ENCODE data around the gene DPF3.

DPF3 gene

DNA sequence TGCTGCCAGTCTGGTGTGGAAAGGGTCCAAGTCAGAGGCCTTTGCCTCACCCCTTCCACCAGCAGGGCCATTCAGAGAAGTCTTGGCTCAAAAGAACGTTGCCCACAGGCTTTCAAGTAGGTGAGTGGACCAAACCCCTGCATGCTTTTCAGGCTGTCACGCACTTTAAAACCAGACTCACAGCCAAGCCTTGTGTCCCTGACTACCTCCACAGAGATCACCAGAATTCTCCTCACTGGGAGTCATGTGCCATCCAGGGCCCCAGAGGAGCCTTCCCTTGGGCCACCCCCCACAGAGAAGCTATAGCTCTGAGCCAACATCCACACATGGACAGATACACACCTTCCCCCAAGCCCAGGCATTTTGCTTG, 283.1 kb downstream of the DPF3 start:
- DNase-seq: no peak

DNA sequence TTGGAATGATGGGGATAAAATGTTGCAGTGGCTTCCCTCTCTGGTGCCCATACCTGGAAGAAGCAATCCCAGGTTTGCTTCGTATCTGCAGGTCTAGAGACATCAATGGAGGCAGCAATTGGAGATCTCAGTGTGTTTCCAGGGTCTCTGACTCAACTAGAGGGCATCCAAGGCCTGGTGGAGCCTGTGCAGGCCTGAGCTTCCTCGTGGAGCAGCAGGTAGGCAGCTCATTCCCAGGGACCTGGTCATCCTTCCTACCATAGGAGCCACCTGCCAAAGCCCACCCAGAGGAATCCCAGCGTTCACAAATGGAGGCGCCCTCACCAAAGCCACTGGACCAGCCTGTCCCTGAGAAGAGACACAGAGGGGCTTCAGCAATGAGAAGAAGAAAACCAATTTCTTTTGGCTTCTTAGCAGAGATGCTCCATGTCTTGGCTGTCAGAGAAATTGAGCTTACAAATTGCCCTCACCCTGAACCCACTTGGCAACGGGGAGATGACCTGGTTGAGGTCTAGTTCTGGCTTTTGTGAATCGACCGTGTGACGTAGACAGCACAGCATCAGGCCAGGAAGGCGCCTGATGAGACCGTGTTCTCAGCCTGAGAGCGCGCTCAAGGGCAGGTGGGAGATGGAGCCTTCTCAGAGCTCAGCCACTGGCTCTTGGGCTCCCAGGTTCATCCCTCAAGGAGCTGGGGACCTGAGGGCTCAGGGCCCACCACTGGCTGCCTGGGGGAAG, 283.6 kb downstream of the DPF3 start:
- no peak for DNase-seq

DNA sequence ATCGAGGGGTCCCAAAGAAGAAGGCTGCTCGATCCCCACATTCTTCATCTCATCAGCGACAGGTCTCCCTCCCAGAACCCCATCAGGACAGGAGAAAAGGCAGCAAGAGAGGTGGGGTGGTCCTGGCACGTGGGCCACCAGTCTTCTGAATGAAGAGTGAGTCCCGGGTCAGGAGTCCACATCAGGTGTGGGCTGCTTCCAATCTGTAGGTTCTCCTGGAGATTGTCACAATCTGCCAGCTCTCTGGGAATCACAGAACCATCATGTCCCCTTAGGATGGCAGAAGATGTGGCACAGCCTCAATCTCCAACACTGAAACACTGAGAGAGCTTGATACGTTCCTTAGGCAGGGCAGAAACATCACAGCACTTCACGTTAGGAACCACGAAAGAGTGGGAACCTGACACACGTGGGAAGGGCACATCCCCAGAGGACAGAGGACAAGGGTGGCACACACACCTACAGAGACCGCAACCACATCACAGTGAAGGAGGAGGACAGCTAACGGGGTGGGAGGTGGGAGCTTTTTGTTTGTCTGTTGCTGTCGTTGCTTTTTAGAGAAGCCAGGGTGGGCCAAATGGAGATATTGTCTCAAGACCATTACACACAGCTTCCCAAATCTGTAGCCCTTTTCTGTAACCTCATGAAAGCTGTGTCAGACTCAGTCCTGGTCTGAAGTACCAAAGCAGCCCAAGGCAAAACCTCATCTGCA, 284.5 kb downstream of the DPF3 start:
- DNase-seq: no peak

DNA sequence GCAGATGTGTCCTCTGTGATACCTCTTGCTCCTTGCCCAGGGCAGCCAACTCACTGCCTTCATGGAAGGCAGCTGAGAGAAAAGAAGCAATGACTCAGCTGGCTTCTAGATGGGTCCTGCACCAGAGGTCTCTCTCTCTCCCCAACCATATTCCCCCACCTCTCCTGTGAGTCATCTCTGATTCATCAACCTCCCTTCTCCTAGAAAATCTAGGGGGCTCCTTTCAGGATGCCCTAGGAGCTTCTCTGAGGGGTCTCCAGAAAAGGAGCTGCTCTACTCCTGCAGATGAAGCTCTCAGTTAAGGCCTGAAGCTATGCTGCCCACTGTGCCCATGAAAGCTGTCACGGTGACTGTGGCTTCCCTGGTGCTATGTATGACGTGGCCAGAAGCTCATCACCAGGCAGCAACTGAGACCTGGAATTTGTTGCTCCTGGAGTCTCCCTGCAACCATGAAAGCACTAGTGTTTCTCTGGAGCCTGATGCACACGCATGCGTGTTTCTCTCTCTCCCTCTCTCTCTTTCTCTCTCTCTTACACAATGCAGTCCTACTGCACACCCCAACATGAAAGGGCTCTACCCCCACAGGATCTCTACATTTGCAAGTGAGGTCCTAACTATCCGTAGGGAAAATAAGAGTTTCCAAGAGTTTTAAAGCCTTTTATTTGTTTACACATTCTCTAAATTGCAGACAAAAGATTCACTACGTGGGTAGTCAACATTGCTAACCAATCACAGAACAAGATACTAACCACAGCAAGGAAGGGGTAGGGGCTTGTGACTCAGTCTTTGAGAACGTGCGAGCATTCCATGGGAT, 285.3 kb downstream of the DPF3 start:
- DNase-seq: no peak

DNA sequence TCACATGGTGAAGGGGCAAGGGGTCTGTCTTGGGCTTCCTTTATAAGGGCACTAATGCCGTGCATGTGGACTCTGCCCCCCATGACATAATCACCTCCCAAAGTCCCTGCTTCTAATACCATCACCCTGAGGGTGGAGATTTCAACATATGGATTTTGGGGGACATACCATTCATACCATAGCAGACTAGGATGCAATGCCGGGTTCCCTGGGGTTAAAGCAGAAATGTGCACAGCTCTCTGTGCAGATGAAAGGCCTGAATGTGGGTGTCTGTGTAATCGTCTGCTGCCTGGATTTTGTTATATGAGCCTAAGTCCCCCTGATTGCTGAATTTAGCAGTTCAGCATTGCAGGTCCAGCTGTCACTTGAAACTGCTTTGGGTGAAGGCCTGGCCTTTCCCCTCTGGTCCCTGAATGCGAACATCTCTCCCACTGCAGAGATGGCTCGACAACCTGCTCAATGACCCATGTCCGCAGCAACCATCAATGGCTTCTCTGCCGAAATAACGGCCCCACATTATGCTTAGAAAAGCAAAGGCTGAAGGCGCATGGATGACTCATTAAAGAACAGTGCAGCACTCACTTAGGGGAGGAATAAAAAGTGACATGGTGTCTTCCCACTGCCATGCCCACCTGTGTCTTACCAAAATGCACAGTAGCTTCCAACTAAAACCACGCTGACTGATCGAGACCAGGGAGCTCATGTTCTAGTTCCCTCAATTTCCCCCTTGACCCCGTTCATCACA, 286.3 kb downstream of the DPF3 start:
- DNase-seq: no peak

DNA sequence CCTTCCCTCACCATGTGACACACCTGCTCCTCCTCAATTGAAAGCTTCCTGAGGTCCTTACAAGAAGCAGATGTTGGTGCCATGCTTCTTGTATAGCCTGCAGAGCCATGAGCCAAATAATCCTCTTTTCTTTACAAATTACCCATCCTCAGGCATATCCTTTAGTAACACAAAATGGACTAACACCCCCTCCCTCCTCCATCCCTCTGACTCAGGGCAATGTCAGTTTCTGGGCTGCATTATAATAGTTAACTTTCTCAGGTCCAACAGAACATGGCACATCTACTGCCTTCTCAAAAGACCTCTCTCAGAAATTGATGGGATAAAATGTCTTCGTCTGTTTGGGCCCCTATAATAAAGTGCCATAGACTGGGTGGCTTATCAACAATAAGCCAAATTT, 287.0 kb downstream of the DPF3 start:
- DNase-seq: no peak

DNA sequence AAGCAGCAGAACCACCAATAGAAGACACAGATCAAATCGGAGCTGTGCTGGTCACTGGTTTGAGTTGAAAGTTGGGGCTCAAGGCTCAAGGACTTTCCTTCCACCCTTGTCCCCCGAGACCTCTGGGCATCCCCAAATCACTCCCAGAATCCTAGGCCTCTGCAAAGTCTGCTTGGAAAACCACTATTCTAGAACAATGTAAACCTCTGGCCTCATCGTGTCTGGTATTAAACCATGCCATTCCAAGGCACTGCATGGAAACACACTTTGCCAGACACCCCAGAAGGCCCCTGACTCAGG, 288.0 kb downstream of the DPF3 start:
- no peak for DNase-seq

DNA sequence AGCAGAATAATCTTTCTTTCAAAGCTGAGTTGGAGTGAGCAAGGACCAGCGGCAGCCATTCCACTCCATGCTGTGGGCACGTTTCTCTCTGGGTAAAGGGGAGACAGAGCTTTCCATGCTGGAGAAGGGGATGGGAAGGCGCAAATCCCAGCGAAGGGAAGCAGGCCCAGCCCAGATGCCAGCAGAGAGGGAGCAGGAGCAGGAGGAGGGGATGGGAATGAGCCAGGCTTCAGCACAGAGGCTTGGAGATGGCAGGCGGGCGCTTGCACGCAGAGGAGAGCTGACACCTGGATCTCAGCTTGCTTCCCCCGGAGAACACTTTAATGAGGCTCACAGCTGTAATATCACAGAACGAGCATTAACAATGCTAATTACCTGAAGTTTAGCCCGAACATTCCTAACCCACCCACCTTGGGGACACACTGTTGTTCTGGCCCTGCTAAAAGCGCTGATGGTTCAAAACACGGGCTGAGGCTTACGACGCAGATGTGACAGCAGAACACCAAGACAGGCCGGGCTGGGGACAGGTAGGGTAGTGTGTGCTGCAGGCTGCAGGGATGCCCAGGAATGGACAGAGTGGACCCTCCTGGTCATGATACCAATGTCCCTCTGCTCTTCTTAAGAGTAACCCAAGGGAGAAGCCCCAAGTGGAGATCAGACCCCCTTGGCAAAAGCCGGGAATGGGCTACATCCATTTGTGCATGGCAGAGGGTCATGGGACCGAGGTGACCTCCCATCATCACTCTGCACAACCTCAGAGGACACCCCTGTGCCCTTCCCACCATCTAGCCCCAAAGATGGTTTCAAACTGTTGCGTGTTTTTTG, 288.6 kb downstream of the DPF3 start:
- DNase-seq: no peak

DNA sequence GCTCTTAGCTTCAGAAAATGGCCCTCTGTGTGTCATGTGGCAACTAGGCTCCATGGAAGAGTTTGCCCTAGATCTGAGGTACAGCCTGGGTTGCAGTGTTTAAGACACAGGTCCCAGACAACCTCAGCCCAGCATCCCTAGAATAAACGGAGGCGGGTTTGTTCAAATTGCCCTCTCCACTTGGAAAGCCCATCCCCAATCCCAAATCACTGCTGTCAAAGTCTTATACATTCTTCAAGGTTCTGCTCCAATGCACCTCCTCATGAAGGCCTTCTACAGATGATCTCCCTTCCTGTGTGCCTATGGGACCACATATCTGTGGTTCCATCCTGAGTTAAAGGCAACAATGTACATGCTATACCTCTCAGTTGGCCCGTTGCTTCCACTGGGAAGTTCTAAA, 289.8 kb downstream of the DPF3 start:
- DNase-seq: no peak

DNA sequence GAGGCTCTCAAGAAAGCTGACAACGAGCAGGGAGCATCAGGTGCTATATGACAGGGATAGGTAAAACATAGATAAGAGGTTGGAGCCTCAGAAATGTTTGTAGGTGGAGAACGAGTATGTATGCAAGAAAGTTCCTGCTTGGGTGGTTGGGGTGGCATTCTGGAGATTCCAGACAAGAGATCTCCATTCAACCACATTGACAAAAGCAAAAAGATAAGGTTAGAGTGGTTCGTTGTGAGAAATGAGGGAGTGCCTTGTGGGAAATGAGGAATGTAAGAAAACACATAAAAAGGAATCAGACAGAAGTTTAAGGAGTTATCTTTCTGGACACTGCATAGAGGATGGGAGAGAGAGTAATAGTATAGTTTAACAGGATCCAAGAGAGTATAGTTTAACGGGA, 290.3 kb downstream of the DPF3 start:
- no peak for DNase-seq

DNA sequence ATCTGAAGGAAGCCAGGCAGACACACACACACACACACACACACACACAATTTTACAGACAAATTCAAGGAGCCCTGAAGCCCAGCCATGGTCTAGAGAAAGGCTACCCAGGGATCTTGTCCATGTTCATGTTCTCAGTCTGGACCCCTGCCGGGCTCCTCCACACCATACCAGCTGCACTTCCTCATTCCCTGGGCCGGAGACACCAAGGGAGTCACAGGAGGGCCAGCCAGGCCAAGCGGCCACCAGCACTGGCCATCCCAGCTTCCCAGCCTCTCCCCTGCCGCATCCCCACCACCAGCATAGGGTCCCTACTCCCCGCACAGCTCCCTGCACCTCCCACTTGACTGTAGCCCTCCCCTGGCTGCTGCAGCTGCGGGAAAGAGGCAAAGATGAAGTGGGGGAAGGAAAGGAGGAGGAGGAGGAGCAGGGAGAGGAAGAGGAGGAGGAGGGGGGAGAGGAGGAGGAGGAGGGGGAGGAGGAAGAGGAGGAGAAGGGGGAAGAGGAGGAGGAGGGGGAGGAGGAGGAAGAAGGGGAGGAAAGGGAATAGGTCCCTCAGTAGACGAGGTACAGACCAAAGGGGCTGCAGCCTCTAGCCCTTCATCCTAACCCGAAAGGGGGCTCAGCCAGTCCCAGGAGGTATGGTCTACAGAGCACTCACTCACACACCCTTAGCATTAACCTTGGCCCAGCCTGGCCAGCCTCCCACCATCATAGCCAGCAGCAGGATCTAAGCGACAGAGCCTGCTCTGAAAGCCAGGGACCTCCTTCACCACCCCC, 293.2 kb downstream of the DPF3 start:
- DNase-seq: no peak

DNA sequence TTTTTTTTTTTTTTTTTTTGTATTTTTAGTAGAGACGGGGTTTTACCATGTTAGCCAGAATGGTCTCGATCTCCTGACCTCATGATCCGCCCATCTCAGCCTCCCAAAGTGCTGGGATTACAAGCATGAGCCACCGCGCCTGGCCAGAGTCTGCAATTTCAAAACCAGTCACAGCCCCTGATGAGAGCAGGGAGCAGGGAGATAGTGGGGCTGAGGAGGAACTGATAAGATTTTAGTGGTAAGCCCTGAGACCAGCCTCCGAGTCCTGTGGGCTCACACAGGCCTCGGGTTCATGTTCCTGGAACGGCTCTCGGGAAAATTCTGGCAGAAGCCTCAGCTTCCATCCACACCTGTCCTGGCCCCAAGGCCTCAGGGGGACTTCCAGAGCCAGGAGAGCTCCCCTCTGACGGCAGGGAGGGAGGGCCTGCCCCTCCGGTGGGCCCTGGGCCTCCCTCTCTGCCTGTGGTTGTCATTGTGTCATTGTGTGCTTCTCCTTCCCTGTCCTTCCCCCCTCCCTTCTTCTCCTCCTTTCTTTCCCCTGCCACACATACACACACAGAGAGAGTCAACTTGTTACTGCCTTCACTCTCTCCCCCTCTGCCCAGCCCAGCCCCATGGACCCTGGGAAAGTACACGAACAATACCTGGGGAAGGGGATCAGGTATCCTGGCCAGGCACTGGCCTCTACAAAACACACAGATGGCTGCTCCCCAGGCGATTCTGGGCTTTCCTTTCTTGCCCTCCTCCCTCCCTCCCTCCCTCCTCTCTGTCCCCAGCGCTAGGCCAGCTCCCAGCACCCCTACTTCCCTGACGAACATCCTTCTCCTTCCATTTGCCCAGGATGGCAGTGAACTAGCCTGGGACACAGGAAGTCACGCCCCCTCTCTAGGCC, 294.1 kb downstream of the DPF3 start:
- DNase-seq: no peak

DNA sequence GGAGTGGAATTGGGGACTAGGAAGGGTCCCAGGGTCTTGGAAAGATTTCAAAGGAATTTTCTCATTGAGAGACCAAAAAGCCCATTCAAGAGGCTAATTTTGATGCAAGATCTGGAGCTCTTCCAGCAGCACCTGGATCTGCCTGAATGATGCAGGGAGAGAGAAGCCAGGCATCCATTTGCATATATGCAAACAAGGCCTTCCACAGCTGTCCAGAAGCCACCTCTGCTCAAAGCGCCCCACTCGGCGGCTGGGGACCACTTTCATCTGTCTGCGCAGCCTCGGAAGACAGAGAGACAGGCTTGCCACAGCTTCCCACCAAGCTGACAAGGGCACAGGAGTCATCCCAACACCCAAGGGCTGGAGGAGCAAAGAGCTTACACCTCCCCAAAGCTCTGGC, 295.6 kb downstream of the DPF3 start:
- DNase-seq: no peak

DNA sequence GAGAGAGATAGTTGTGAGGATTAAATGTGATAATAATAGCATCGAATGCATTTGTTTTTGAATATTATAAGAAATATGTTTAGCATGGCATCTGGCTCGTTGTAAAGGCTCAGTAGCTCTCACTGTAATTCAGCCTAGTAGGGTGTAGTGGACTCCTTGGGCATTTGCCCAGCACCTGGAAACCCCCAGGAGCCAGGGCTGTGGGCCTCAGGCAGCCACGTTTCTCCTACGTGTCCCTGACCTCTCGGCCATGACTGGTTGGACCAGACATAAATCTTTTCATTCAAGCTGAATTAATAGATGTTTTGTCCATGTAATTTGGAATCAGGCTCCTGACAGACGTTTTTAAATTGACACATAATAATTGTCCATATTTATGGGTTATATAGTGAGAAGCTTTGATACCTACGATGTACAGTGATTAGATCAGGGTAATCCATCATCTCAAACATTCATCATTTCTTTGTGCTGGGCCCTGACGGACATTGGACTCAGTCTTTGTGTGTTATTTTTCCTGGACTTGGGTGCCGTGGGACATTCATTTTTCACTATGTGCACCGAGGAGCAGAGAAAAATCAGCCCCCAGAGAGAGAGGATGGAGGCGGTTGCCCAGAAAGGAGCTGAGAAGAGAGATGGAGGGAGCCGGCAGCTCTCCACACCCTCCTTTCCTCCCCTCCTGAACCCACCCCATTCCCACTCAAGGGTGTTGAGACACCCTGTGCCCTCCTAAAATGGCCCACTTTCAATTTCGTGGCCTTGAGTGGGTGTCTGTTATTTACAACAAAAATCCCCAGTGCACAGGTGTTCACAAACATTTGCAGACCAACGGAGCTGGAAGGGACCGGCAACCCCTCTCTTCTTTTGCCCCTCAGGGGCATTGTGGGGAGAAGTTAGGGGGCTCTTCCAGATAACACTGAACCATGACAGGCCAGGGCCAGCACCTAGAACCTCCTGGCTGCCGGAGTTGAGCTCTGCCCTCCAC, 296.4 kb downstream of the DPF3 start:
- no peak for DNase-seq

DNA sequence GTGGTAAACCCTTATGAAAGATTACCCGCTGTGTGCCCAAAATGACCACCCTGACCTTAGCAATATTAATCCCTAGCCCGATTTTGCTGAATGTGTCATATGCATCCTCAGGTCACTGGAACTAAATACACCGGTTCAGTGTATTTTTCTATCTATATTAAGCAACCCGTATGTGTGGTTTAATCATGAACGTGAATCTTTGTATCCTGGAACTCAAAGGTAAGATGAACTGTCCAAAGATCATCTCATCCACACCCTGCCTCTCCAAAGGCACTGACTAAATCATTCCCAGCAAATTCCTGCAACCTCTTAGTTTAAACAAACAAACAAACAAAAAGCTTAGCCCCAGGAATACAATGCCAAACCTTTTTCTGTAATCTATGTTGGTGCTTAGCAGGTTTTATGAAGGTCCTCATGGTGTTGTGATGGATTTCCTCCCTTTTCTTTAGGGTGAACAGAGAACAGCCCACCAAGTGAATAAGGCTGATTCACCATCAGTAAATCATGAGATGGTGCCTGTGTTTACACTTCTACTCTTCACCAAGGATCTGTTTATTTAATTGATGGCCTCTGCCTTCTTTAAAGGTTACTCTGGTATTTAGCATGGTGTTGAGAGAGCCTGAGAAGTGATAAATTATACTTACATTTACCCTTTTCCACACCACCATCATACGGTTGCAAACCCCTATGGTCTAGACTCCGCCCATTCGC, 298.6 kb downstream of the DPF3 start:
- DNase-seq: no peak

DNA sequence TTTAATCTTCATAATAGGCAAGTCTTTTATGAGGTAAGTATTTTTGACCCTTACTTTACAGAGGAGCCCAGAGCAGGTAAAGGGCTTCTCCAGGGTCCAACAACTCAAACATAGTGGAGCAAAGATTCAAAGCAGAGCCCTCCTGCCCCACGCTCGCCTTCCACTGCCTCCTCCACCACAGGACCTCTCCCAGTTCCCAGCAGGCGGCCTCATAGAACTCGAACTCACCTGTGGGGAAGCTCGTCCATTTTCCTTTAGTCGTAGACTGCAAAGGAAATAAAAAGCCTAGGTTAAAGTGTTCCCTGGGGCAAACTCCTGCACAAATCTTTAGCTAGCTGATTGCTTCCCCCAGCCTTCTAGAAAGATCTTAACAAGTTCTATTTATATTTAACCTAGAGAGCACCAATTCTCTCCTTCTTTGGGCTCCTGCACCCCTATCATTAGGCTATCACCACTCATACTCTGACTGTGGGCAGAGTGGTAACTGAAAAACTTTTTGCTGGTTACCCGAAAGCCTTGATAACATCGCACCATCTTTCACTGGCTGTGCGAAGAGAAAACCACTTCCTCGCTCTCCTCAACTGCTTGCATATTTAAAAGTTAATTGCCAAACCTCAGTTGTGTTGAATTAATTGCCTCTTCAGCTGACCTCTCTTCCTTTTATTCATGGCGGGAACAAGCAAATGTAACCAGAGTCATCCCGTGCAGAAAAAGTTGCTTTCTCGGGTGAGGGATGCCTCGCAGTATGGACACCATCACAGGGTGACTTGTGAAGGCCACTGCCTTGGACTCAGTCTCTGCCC, 299.6 kb downstream of the DPF3 start:
- peak; percentile 23 for DNase-seq

DNA sequence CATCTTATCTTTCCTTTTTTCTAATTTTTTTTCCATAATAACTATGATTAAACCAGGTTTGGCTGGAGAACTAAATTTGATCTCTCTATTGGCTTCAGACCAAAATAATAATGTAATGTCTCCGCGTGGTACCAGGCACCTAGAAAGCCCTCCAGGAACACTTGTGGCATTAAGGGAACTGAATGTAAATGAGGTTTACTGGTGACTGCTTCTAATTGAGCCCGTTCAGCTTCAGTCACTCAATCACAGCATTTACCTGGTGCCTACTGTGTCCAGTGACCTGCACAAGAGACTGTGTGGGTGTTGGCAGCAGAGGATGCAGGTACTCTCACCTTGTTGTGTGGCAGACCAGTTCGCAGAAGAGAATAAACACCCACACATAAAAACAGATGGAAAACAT, 302.5 kb downstream of the DPF3 start:
- DNase-seq: no peak

DNA sequence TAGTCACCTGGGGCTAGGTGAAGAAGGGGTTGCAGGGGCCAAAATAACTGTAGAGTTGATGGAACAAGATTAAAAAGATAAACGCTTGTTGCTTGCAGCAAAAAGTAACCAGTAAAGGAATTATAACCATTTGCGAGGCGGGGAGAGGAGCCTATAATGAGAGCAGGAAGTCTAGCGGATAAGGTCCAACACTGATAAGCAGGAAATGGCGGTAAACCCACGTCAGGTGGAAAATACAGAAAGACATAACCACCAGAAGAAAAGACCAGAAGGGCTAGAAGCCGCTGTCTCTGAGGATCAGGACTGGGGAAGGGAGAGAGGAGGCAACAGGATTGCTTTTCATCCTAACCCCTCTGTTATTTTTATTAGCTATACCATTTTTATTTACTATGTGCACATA, 303.3 kb downstream of the DPF3 start:
- no peak for DNase-seq

All from KG1 (cell line).